D341Med (cell line): ENCODE data around the gene PNLDC1.

ENCODE experiments used
- DNase-seq: peaks from one replicate; pipeline ENCODE4 v3.0.0; 2012; ENCODE audit warnings: low spot score

Gene PNLDC1

GRCh38 chr6:159800141-159800865, at the start of gene PNLDC1:
Gene PNLDC1 (plus strand): TSS chr6:159800276. CDS start chr6:159800308, 32 bp downstream.
- DNase-seq: no peak

- no peak for DNase-seq
These were observed 48.6 kb upstream of the PNLDC1 start for GRCh38 chr6:159751448-159751847.

GRCh38 chr6:159753081-159753872, 46.8 kb upstream of the PNLDC1 start:
- DNase-seq: no peak

GRCh38 chr6:159754401-159754800, 45.7 kb upstream of the PNLDC1 start:
- DNase-seq: no peak

- DNase-seq: no peak
These were observed 44.8 kb upstream of the PNLDC1 start for GRCh38 chr6:159754959-159755914.

GRCh38 chr6:159756508-159756907, 43.6 kb upstream of the PNLDC1 start:
- no peak for DNase-seq

GRCh38 chr6:159758031-159759001, 41.8 kb upstream of the PNLDC1 start:
- no peak for DNase-seq

- no peak for DNase-seq
These were observed 40.4 kb upstream of the PNLDC1 start for GRCh38 chr6:159759645-159760044.

GRCh38 chr6:159760602-159761057, 39.4 kb upstream of the PNLDC1 start:
- DNase-seq: no peak

- DNase-seq: peak; percentile 42
These were observed 38.8 kb upstream of the PNLDC1 start for GRCh38 chr6:159761129-159761872.

- peak; percentile 99 for DNase-seq
These were observed 38.0 kb upstream of the PNLDC1 start, which contains the start of gene ACAT2 for GRCh38 chr6:159761873-159762680. Gene ACAT2 (plus strand): TSS chr6:159762045. CDS start chr6:159762088, 43 bp downstream.

GRCh38 chr6:159762681-159763293, 37.3 kb upstream of the PNLDC1 start:
- DNase-seq: no peak

- DNase-seq: no peak
These were observed 33.2 kb upstream of the PNLDC1 start for GRCh38 chr6:159766906-159767305.

- no peak for DNase-seq
These were observed 30.6 kb upstream of the PNLDC1 start for GRCh38 chr6:159769470-159769869.

GRCh38 chr6:159772196-159772595, 27.9 kb upstream of the PNLDC1 start:
- no peak for DNase-seq

GRCh38 chr6:159777240-159777904, 22.7 kb upstream of the PNLDC1 start:
- no peak for DNase-seq

- DNase-seq: no peak
These were observed 21.9 kb upstream of the PNLDC1 start for GRCh38 chr6:159778131-159778530.

GRCh38 chr6:159778542-159779103, 21.5 kb upstream of the PNLDC1 start:
- DNase-seq: no peak
